Brain pericyte (primary cell): ENCODE results near the gene CRLF1.

Experiments used
- DNase-seq: peaks from one replicate; pipeline ENCODE4 v3.0.0-alpha.2; 2012; ENCODE audit warnings: low read depth, low spot score

The CRLF1 gene, protein sequence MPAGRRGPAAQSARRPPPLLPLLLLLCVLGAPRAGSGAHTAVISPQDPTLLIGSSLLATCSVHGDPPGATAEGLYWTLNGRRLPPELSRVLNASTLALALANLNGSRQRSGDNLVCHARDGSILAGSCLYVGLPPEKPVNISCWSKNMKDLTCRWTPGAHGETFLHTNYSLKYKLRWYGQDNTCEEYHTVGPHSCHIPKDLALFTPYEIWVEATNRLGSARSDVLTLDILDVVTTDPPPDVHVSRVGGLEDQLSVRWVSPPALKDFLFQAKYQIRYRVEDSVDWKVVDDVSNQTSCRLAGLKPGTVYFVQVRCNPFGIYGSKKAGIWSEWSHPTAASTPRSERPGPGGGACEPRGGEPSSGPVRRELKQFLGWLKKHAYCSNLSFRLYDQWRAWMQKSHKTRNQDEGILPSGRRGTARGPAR

DNA sequence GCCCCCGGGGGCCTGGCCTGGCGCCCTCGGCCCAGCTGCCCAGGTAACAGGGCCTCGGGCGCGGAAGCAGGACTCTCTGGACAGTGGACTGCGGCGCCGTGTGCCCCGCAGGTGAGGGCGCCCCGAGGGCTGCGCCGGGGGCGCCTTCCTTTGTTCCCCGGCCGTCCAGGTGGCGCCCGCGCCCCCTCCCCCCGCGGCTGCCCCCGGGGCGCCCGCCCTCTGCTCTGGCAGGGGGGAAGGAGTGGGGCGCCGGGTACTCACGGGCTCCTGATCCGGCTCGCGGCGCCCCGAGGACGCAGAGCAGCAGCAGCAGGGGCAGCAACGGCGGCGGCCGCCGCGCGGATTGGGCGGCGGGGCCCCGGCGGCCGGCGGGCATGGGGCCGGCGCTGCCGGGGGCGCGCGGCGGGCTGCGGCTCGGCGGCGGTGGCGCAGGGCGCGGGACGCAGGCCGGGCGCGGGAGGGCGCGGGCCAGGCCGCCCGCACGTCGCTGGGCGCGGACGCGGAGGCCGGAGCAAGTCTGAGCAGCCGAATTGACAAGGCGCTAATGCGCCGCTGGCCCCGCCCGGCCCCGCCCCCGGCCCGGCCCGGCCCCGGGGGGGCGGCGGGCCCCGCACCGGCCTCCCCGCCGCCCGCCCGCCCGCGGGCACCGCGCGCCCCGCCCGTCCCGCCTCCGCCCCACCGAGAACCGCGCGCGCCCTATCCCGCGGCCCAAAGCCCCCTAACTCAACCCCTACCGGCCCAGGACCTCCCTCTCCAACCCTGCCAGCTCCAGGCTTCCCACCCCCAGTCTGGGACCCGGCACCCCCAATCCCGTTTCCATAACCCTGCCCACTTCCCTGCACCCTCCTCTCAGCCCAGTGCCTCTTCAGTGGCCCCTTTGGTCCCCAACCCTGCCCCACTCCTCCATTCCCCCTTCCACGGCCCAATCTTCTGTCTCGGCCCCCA, at the start of gene CRLF1:
Gene CRLF1, minus strand, starts transcription at position 519 of the 945 bp plus-strand sequence. Its CDS starts 143 bp downstream, at position 376.
- no peak for DNase-seq

DNA sequence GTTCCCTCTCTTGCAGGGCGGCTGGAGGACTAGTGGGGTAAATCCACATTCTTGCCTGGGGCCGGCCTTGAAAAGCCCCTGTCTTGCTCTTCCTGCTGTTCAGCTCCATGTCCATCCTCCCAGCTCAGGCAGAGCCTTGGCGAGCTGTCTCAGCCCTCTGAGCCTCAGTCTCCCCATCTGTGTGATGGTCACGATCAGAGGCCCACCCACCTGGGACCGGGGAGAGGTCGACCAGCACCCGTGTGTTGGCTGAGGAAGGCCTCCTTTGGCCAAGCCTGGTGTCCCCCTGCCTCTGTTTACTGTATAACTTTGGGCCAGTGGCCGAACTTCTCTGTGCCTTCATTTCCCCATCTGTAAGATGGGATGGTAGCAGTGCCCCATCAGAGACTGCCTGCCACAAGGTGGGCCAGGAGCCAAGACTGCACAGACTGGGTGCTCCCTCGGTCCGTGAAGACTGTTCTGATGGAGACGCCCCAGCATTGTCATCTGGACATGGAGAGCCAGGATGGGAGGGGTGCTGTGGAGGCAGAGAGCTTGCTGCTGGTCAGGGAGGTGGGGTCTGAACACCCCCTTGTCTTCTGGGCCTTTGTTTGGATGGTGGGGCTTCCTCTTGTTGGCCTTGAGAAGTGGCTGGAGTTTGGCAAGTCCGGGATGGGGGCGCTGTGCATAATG, 48.7 kb upstream of the CRLF1 start:
- DNase-seq, result no peak

DNA sequence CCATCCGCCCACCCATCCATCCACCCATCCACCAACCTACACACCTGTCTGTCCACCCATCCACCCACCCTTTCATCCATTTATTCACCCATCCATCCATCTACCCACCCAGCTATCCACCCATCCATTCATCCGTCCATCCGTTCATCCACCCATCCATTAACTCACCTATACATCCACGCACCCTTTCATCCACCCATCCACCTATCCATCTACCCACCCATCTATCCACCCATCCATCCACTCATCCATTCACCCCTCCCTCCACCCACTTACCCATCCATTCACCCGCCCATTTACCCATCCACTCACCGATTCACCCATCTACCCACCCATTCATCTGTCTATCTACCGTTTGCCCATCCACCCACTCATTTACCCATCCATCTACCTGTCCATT, 47.9 kb upstream of the CRLF1 start:
- no peak for DNase-seq

DNA sequence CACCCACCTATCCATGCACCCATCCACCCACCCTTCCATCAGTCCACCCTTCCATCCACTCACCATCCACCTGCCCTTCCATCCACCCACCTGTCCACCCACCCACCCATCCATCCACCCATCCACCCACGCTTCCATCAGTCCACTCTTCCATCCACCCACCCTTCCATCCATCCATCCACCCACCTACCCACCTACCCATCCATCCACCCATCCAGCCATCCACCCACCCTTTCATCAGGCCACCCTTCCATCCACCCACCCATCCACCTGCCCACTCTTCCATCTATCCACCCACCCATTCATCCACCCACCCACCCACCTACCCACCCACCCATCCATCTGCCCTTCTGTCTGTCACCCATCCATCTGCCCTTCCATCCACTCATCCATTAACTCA, 47.3 kb upstream of the CRLF1 start:
- DNase-seq, result no peak

DNA sequence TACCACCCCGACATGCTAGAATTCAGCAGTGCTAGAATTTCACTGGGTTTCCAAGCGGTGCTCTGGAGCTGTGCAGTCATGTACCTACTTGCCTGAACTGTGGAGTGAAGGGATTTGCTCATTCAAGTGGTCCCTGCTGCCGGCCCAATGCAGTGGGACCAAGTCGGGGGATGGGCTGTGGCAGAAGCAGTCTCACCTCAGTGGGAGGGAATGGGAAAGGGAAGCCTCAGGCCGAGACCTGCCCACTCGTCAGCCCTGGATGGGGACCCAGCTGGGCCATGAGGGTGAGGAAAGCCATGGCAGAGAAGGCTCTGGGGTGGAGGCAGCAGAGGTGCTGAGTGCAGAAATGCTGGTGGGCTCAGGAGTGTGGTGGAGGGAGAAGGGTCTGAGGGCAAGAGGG, 45.1 kb upstream of the CRLF1 start:
- DNase-seq, result no peak

DNA sequence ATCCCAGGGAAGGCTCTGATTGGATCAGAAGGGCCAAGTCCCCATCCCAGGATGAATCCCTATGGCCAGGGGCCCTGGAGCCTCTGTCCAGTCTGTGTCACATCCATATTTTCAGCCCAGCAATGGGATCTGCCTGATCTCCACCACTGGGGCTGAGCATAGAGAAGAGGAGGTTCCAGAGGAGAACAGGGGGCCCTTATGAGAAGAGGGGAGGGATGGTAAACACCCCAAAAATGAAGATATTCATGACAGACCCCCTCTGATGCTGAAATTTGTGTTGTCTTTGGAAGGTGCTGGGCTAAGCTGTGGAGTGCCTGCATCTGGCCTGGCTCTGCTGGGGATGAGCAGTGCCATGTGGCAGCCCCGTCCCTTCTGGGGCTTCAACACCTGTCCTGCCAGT, 44.7 kb upstream of the CRLF1 start:
- DNase-seq, result no peak

DNA sequence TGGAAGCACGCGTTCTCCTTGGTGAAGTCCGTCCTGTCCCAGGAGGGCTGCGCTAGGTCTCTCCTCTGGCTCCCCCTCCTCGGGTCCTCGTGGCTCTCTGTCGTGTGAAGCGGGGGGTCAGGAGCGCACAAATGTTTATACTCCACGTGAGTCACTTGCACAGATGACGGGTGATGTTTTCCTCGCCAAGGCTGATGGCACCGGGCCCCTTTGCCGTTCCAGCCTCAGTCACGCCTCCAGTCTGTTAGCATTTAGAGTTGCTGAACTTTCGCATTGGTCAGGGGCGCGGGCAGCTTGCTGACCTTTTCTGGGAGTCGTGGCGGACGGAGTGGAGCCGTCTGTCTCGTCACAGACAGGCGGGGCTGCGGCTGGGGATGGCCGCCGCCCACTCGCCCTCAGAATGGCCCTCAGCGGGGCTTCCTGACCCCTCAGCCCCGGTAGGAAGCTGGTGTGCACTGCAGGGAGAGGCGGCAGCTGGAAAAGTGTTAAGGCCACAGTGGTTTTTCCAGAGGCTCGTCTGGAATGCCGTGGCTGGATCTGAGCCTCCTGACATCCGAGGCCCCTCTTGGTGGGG, 44.0 kb upstream of the CRLF1 start:
- no peak for DNase-seq

DNA sequence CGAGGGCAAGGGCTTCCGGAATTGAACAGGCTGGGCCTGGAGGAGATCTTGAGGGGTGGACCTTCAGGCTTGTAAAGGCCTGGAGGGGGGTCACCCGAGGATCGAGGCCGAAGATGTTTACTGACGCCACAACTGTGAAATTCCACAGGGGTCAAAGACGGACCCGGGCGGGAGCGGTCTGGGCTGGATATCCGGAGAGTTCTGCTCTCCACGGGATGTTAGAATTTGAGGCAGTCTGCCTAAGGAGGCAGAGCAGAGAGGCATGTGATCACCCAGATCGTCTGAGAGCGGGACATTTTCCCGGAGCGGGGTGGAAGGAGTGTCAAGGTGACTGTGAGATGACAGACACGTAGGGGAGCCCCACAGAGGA, 43.4 kb upstream of the CRLF1 start:
- no peak for DNase-seq

DNA sequence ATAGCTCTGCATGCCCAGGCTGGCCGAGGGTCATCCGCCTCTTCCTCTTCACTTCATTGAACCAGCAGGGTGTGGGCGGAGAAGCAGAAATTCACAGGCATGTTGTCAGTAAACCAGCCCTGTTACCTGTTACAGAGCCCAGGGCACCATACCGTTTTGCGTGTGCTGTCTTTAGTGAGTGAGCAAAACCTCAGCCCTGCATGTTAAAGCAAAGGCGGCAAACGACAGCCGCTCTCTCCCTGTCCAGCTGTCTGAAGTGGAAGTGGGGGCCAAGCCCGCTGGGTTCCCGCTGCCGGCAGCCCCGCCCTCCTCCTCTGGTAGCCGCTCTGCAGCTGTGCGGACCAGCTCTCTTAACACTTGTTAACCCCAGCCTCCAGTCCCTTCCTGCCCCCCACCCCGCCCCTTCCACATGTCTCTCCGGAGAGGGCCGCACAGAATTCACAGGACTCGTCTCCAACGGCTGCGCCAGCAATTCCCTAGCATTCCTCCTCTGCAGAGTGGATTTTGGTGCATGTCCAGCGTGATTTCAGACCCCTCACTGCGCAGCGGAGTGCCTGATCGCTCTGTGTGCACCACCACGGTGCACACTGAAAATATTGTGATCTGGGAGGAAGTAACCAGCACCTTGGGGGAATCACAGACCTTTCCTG, 42.9 kb upstream of the CRLF1 start:
- DNase-seq, result peak; percentile 58

DNA sequence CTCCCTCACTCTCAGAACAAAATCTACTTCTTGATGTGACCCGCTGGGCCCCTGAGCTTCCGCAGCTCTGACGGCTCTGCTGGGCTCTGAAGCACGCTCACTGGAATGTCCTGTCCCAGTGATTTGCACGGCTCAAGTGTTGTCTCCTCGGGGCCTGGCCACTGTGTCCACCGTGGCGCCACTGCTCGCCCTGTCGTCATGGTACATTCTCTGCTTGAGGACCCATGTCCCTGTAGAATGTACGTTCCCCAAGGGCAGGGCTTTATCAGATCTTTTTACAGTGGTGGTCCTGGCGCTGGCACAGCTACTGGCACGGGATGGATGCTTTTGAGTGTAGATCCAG, 42.3 kb upstream of the CRLF1 start:
- DNase-seq, result no peak

DNA sequence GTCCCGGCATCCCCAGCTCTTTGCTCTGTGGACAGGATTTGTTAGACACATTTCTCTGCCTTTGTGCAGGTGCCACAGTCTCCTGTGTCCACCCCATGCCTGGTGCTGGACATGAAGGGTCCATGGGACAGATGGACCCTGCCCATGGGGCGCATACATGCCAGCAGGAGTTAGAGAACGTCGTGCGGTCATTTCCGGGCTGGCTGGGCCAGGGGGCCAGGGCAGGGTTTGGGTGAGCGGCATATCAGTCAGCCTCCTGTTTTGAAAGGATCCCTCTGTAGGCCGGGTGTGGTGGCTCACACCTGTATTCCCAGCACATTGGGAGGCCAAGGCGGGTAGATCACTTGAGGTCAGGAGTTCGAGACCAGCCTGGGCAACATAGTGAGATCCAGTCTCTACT, 41.2 kb upstream of the CRLF1 start:
- no peak for DNase-seq

DNA sequence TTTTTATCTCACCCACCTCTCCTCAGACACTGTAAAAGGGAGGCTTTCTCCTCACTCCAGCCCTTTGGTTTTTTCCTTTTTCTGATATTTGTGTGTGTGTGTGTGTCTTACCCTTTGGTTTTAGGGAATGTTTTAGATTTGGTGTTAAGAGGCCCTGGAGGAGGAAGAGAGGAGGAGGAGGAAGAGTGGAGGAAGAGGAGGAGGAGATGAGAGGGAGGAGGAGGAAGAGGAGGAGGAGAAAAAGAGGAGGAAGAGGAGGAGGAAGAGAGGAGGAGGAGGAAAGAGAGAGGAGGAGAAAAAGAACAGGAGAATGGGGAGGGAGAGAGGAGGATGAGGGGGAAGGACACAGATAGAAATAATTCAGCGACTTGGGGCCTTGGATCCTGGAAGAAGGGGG, 40.8 kb upstream of the CRLF1 start:
- no peak for DNase-seq

DNA sequence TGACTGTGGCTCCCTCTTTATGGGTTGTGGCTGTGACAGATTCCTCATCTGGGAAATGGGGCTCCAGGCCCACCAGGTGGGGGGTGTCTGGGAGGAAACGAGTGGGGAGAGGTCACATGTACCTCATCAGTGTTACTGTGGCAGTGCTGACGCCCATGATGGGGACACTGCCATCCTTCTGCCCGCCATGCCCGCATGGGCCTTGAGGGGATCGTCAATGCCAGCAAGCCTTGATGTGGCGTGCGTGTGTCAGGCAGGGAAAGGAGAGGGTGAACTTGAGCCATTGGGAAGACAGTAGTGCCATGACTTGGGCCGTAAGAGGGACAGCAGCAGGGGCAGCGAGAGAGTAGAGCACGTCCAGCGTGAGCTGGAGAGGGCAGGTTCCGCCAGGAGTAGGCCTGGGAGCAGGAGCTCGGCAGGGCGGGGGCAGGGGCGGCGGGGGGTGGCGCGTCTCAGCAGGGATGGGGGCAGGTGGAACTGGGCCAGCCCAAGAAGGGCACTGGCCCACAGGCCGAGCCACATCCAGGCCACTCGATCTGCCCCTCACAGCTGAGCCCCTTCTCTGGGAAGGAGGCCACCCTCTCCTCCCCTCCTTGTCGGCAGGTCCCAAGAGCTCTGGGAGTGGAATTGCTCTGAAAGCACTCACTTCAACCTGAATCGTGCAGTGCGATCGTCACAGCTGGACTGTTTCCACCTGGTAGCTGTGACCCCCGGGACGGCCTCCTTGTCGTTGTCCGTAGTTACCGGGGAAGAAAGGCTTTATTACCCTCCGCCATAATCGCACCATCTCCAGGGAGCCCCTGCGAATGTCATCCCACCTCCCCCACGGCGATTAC, 40.2 kb upstream of the CRLF1 start:
- no peak for DNase-seq

DNA sequence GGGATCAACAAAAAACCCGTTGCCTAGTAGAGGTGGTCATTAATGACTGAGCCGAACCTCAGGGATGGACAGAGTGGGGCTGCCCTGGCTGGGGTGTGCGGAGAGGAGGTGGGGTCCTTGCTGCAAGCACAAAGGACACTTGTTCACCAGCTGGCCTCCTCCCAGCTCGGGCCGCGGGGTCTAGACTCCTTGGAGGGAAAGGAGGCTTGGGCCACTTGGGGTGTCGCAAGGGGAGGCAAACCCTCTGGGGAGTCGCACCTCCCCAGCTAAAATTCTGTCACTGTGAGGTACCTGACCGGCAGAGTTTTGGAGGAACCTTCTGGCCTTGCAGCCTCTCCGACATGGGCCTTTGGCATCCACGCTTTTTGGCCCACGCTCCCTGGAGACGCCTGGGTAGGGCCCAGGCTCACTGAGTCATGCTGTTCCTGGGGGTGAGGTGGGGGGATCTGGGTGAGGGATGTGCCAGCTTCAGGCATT, 38.5 kb upstream of the CRLF1 start:
- DNase-seq, result no peak

DNA sequence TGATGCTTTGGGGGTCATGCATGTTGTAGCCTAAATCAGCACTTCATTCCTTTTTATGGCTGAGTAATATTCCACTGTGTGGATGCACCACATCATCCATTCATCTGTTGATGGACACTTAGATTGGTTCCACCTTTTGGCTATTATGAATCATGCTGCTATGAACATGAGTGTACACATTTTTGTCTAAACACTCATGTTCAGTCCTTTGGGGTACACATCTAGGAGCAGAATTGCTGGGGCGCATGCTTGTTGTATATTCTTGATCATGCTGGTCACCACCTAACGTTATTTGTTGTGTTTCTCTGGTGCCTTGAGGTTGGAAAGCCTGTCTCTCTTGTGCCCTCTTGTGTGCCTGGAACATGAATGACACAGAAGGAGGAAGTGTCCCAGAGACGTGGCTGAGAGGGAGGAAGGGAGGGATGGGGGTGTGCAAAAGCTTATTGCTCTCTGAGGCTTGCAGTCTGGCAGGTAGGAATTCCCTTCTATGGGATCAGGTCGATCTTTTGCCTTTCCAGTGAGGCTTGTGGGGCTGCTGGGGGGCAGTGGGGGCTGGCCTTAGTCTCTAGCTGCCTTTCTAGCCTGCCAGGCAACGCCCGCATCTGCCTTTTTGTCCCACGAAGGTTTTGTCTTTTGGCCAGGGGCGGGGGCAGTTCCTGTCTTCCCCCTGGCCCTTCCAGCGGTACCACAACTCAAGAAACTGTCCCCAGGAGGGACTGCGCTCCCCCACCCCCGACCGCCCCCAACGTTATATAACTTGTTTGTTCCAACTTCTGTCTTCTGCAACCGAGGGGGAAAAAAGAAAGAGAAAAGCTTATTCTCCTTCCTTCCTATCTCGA, 37.8 kb upstream of the CRLF1 start:
- DNase-seq, result no peak

DNA sequence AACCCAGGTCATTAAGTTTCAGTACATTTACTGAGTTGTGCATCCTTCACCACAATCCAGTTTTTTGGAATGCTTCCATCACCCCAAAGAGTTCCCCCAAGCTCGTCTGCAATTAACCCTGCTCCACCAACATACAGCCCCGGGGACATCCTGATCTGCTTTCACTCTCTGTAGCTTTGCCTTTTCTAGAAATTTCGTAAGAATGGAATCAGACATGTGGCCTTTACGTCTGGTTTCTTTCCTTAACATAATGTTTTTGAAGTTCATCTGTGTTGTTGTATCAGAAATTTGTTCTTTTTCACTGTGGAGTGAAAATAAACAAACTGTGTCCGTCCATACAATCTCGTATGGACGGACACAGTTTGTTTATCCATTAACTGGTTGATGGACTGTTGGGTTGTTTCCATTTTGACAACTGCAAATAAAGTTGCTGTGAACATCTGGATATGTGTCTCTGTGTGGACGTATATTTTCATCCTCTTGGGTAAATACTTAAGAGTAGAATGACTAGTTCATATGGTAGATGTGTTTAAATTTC, 33.2 kb upstream of the CRLF1 start:
- DNase-seq, result no peak

DNA sequence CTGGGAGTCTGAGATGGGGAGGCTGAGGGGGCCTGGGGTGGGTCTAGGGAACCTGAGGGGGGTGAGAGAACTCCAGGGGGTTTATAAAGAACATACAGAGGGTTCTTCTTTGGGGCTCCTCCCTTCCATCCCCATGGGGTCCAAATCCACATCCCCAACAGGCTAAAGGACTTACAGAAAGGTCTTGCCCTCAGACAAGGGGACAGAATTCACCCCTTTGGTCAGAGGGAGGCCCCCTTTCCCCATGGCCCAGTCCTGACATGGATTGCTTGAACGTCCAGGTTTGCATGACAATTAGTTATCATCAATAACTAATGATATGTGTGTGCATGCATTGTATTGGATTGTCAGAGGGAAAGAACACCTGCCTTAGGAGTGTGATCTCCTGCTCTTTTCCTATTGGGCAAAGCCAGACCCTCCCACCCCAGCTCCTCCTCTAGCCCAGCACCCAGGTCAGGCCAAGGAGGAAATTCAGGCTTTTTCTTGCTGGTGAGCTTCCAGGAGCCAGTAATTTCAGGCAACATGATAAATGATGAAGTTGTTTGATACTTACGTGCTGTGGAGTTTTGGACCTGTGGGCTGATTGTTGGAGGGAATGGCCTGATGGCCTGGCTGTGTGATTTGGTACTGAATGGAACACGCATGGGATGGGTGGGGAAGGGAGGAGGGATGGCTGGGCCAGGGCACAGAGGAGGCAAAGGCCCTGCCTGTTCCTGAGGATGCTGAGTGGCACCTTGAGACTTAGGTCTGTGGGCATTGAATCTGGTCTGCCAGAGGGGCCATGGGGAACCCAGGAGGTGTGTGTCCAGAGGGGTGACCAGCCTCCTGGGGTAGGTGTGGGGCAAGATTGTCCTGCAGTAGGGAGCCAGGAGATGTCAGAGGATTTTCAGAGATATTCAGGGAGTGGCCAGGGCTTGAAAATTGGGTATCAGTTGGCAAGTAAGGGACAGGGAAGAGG, 31.4 kb upstream of the CRLF1 start:
- no peak for DNase-seq
